Ovary (tissue), 3 donors: ENCODE data around the gene HPS5.

Source experiments
- POLR2A ChIP-seq: fragments of 450-650 bp; IDR thresholded peaks from one replicate; pipeline ENCODE4 v1.6.1; 2017; ENCODE audit warnings: antibody characterized with exemption, mild to moderate bottlenecking, moderate library complexity
- TF ChIP-seq, protein P1 (sequence below), 3 donors: fragments of 450-650 bp in 2 of 3; fragments of 200-600 bp in 1 of 3; IDR thresholded peaks; one replicate each; pipeline versions ENCODE4 v1.5.1 to v1.8.0; 2016 to 2022; ENCODE audit warnings: antibody characterized with exemption in 3 of 3, mild to moderate bottlenecking in 1 of 3
- donor health status: DM: no; HTN: no; CAD: no.

DNA sequence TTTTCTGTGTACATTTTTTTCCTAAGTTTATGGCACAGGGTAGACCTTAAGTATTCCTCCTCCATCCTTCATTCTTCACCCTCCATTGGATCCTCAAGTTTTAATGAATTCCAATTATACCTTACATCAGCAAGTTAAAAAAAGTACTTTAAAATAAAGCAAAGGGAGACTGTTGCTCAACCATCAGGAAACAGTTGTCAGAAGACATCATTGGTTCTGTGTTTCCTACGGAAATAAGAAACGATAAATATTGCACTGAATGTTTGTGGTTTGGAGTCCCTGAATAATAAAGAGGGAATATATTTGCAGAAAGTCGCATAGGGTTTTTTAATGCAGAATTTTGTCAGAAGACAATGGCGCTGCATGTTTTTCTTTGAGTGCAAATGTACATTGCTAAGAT is 44.3 kb upstream of the HPS5 start:
- TF ChIP-seq, protein P1, sequence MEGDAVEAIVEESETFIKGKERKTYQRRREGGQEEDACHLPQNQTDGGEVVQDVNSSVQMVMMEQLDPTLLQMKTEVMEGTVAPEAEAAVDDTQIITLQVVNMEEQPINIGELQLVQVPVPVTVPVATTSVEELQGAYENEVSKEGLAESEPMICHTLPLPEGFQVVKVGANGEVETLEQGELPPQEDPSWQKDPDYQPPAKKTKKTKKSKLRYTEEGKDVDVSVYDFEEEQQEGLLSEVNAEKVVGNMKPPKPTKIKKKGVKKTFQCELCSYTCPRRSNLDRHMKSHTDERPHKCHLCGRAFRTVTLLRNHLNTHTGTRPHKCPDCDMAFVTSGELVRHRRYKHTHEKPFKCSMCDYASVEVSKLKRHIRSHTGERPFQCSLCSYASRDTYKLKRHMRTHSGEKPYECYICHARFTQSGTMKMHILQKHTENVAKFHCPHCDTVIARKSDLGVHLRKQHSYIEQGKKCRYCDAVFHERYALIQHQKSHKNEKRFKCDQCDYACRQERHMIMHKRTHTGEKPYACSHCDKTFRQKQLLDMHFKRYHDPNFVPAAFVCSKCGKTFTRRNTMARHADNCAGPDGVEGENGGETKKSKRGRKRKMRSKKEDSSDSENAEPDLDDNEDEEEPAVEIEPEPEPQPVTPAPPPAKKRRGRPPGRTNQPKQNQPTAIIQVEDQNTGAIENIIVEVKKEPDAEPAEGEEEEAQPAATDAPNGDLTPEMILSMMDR (IDR thresholded peaks at IDR 0.05) = no peak
- no peak for TF ChIP-seq POLR2A
